Suprapubic skin (tissue), 4 donors: Measurements from ENCODE around the gene NINL. TPM values are rescaled to one million over a fixed set of nuclear protein-coding genes. Genes with fewer than 3 reads are reported as not detected.

ENCODE experiments used
- DNase-seq, 2 donors: peaks; one replicate each; pipeline ENCODE4 v3.0.0-alpha.2; 2019; ENCODE audit warnings: low spot score in 2 of 2
- H3K27ac ChIP-seq: fragments of 200-600 bp; sonication (generic); one replicate; pipeline ENCODE4 v1.5.1; 2019
- H3K27me3 ChIP-seq: fragments of 200-600 bp; sonication (generic); one replicate; pipeline ENCODE4 v1.5.1; 2019
- H3K36me3 ChIP-seq: fragments of 200-600 bp; sonication (generic); one replicate; pipeline ENCODE4 v1.5.1; 2019
- H3K4me1 ChIP-seq: fragments of 200-600 bp; sonication (generic); one replicate; pipeline ENCODE4 v1.5.1; 2019
- H3K4me3 ChIP-seq: fragments of 200-600 bp; sonication (generic); one replicate; pipeline ENCODE4 v1.5.1; 2019; ENCODE audit warnings: mild to moderate bottlenecking
- H3K9me3 ChIP-seq: fragments of 200-600 bp; sonication (generic); one replicate; pipeline ENCODE4 v1.5.1; 2019
- CTCF ChIP-seq, 2 donors: fragments of 200-600 bp in 1 of 2; fragments of 450-650 bp in 1 of 2; sonication (generic) in 1 of 2; IDR thresholded peaks; one replicate each; pipeline ENCODE4 v1.5.1; 2016 to 2019; ENCODE audit warnings: antibody characterized with exemption in 2 of 2, mild to moderate bottlenecking in 1 of 2, moderate library complexity in 1 of 2
- EP300 ChIP-seq: sonication (generic); formaldehyde crosslinking; IDR thresholded peaks from one replicate; pipeline ENCODE4 v1.6.1; 2017; ENCODE audit warnings: antibody characterized with exemption
- POLR2A ChIP-seq, 2 donors: fragments of 450-650 bp; IDR thresholded peaks; one replicate each; pipeline ENCODE4 v1.6.1; 2017; ENCODE audit warnings: antibody characterized with exemption in 2 of 2, mild to moderate bottlenecking in 2 of 2, moderate library complexity in 2 of 2
- POLR2AphosphoS5 ChIP-seq, 3 donors: sonication (generic); formaldehyde crosslinking; IDR thresholded peaks; one replicate each; pipeline ENCODE4 v1.6.1; 2017; ENCODE audit warnings: antibody characterized with exemption in 3 of 3
- WGBS: methylation state at CpG from one replicate; pipeline ENCODE4 v1.1.5; 2018; 5-methylcytosine and 5-hydroxymethylcytosine counted together
- total RNA-seq, 4 donors: library from RNA; depleted of rRNA; stranded (reverse); fragments of >200 nt; gene quantifications; one replicate each; pipeline ENCODE4 v1.1.0, GENCODE V29; 2016

The NINL gene
- total RNA-seq, 4 donors from 2014 or later = 2.0 to 6.9 (median 2.6) TPM

DNA sequence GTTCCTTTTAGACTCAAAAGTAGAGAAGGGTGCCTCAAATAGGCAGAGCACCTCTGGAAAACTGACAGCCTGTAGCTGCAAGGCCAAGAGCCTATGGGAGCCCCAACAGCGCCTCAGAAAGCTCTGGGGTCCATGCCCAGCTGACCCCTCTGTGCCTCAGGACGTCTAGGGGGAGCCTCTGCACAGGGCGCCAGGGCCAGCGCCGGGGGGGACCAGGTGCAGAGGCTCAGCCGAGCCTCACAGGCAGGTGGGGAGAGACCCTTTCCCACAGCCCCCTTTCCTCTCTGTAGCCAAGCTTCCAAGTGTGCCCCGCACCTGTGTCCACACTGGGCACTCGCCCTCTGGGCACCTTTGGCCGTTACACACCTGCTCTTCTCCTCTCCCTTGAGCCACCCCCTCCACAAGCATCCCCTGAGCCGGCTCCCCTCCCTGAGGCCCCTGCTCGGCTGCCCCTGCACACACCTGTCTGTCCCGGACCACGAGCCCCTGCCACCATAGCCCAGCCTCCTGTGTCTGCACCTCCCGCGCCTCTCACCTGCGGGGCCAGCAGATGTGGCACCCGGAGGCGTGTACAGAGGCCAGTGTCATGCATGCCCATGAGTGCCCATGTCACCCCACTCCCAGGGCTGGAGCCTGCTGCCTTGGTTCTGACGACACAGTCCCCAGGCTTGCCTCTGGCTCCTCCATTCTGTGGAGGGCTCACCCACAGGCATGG lies 124.6 kb downstream of the NINL start:
- no peaks in the 10 kb centered on the region for H3K27me3 ChIP-seq
- WGBS = 92% methylated on average over 19 of the region's 19 CpGs
- H3K27ac ChIP-seq = peak overlapping the region; percentile 37
- H3K36me3 ChIP-seq = peaks cover 12% of the 10 kb centered on the region
- no peak overlapping the region for H3K4me3 ChIP-seq
- no peaks in the 10 kb centered on the region for H3K4me1 ChIP-seq
- DNase-seq = peak in 1 of 2 donors; percentile 65
- no peaks in the 10 kb centered on the region for H3K9me3 ChIP-seq
- TF ChIP-seq EP300 = no peak
- no peak for TF ChIP-seq CTCF (IDR thresholded peaks at IDR 0.05)
- no peak for TF ChIP-seq POLR2AphosphoS5 (IDR thresholded peaks at IDR 0.05)
- TF ChIP-seq POLR2A (IDR thresholded peaks at IDR 0.05) = no peak

- H3K27me3 ChIP-seq = no peaks in the 10 kb centered on the region
- no peaks in the 10 kb centered on the region for H3K9me3 ChIP-seq
- peak in 1 of 2 donors; percentile 52 for DNase-seq
- no peak overlapping the region for H3K4me3 ChIP-seq
- 83% methylated on average over 5 of the region's 12 CpGs for WGBS
- H3K36me3 ChIP-seq = peaks cover 18% of the 10 kb centered on the region
- TF ChIP-seq POLR2A (IDR thresholded peaks at IDR 0.05) (no peak), EP300 (no peak)
- H3K27ac ChIP-seq = no peak overlapping the region
- no peaks in the 10 kb centered on the region for H3K4me1 ChIP-seq
Measured at GRCh38 chr20:25459916-25460535, 125.3 kb downstream of the NINL start.

GRCh38 chr20:25459111-25459830 lies 126.1 kb downstream of the NINL start:
- DNase-seq = no peak
- Histone ChIP-seq H3K4me3 (no peak overlapping the region), H3K27me3 (no peaks in the 10 kb centered on the region), H3K36me3 (peaks cover 22% of the 10 kb centered on the region), H3K9me3 (no peaks in the 10 kb centered on the region), H3K4me1 (no peaks in the 10 kb centered on the region), H3K27ac (no peak overlapping the region)
- WGBS = 73% methylated on average over 14 of the region's 20 CpGs
- TF ChIP-seq POLR2A (IDR thresholded peaks at IDR 0.05) (no peak), EP300 (no peak)

DNA sequence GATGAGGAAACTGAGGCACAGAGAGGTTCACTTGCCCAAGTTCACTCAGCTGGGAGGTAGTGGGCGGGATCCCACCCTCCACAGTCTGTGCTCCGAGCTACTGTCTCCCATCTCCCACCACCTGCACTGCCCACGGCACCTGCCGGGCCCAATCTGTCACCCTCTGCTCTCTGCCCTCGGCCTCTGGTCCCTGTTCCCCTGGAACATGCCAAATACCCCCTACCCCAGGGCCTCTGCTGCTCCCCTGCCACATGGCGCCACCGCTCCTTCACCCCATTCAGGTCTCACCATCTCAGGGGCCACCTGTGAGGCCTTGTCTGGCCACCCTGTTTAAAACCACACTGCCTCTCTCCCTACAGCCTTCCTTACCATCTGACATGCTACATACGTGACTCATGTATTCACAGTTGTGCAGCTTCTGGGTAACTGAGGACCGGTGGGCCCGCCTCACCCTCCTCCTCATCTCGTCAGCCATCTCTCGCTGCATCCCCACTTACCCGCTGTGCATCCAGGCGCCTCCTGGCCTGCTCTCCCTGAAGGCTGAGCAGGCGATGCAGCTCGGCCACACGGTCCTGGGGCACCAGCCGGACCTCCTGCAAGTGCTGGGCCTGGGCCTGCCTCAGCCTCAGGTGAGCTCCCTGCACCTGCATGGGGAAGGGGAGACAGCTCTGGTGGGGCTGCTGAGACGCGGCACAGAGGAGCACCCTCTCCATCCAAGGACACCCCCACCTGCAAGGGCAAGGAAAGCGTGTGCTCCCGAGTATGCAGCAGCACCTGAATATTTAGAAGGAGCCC lies 127.2 kb downstream of the NINL start:
- TF ChIP-seq CTCF (IDR thresholded peaks at IDR 0.05) (no peak), POLR2AphosphoS5 (IDR thresholded peaks at IDR 0.05) (no peak), POLR2A (IDR thresholded peaks at IDR 0.05) (no peak), EP300 (no peak)
- no peak for DNase-seq
- Histone ChIP-seq H3K36me3 (peaks cover 28% of the 10 kb centered on the region), H3K4me3 (no peak overlapping the region), H3K9me3 (no peaks in the 10 kb centered on the region), H3K27ac (no peak overlapping the region), H3K4me1 (no peaks in the 10 kb centered on the region), H3K27me3 (no peaks in the 10 kb centered on the region)
- WGBS = 97% methylated on average over 21 of the region's 22 CpGs

DNA sequence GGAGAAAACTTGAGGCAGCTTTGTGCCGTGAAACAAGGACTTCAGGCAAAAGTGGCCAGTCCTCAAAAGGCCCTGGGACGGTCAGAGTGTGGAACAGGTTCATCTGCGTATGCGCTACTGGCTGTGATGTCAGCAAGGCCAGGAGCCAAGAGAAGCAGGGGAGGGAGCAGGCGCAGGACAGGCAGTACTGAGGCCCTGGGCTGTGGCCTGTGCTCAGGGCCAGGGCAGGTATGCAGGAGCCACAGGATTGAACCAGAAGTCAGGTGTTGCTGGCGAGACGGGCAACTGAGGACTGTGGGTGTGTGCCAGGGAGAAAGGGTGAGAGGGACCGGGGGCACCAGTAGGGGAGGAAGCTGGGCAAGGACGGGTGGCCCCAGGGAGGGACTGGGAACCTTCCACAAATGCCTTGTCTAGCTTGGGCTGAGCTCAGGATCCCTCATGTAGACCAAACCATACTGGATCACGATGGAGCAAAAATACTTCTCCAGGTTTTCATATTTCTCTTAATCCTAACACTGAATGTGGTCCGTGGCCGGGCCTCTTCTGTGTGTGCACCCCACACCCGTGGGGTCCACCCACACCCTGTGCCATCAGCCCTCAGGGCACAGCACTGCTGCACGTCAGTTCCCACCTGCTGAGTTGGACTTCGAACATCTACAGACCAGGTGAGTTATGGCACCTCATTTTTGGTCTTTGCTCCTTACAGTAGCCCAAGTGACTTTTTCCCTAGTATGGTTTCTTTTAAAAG lies 131.0 kb downstream of the NINL start:
- Histone ChIP-seq H3K9me3 (no peaks in the 10 kb centered on the region), H3K4me3 (no peak overlapping the region), H3K4me1 (no peaks in the 10 kb centered on the region), H3K36me3 (peaks cover 25% of the 10 kb centered on the region), H3K27me3 (no peaks in the 10 kb centered on the region), H3K27ac (no peak overlapping the region)
- 89% methylated on average over 15 of the region's 15 CpGs for WGBS
- no peak for TF ChIP-seq POLR2AphosphoS5 (IDR thresholded peaks at IDR 0.05)
- TF ChIP-seq CTCF (IDR thresholded peaks at IDR 0.05) = no peak
- TF ChIP-seq EP300 = no peak
- no peak for TF ChIP-seq POLR2A (IDR thresholded peaks at IDR 0.05)
- DNase-seq = no peak
